Astrocyte (in vitro differentiated cells and primary cell): Measurements from ENCODE around the gene RNF138. TPM values are rescaled to one million over a fixed set of nuclear protein-coding genes. Genes with fewer than 3 reads are reported as not detected.

Source experiments
- DNase-seq: peaks from one replicate; pipeline ENCODE4 v3.0.0-alpha.2; 2010; ENCODE audit warnings: low read depth
- FAIRE-seq: peaks from 2 replicates; lab custom pipeline; 2011; peaks lifted over from hg19 to GRCh38; lab: Jason Lieb, UNC
- H2AFZ ChIP-seq: 2 replicates; pipeline ENCODE4 v1.6.0; 2012; ENCODE audit warnings: low read depth, low read length, inconsistent platforms
- H3K27ac ChIP-seq: 2 replicates; pipeline ENCODE4 v1.5.1; 2011; ENCODE audit warnings: low read depth, low read length, inconsistent platforms
- H3K27me3 ChIP-seq: 2 replicates; pipeline ENCODE4 v1.6.0; 2011; ENCODE audit warnings: low read length, inconsistent platforms; ENCODE audit not compliant: insufficient read depth
- H3K36me3 ChIP-seq: 2 replicates; pipeline ENCODE4 v1.5.1; 2011; ENCODE audit warnings: low read length, inconsistent platforms; ENCODE audit not compliant: insufficient read depth
- H3K4me1 ChIP-seq: 2 replicates; pipeline ENCODE4 v1.5.1; 2011; ENCODE audit warnings: low read length, inconsistent platforms; ENCODE audit not compliant: insufficient read depth
- H3K4me2 ChIP-seq: 2 replicates; pipeline ENCODE4 v1.6.0; 2012; ENCODE audit warnings: low read length, inconsistent platforms
- H3K4me3 ChIP-seq: 2 replicates; pipeline ENCODE4 v1.5.1; 2011; ENCODE audit warnings: low read depth, mild to moderate bottlenecking, low read length, inconsistent platforms; ENCODE audit not compliant: insufficient read depth
- H3K79me2 ChIP-seq: 2 replicates; pipeline ENCODE4 v1.6.0; 2012; ENCODE audit warnings: mild to moderate bottlenecking, low read length, inconsistent platforms; ENCODE audit not compliant: insufficient read depth
- H3K9ac ChIP-seq: 2 replicates; pipeline ENCODE4 v1.6.0; 2012; ENCODE audit warnings: mild to moderate bottlenecking, low read length, inconsistent platforms
- H3K9me3 ChIP-seq: 2 replicates; pipeline ENCODE4 v1.5.1; 2012; ENCODE audit warnings: low read depth, mild to moderate bottlenecking, low read length, inconsistent platforms; ENCODE audit not compliant: insufficient read depth
- H4K20me1 ChIP-seq: 2 replicates; pipeline ENCODE4 v1.6.0; 2012; ENCODE audit warnings: low read length, inconsistent platforms; ENCODE audit not compliant: insufficient read depth
- H3K27ac Mint-ChIP-seq: one replicate; pipeline ENCODE4 v1.8.0; 2021; ENCODE audit warnings: mild to moderate bottlenecking, mixed read lengths; ENCODE audit not compliant: unreplicated experiment
- H3K27me3 Mint-ChIP-seq: one replicate; pipeline ENCODE4 v1.8.0; 2021; ENCODE audit warnings: low read depth, mixed read lengths; ENCODE audit not compliant: unreplicated experiment
- H3K36me3 Mint-ChIP-seq: one replicate; pipeline ENCODE4 v1.8.0; 2021; ENCODE audit warnings: low read depth, mixed read lengths; ENCODE audit not compliant: unreplicated experiment
- H3K4me1 Mint-ChIP-seq: one replicate; pipeline ENCODE4 v1.8.0; 2021; ENCODE audit warnings: low read depth, mixed read lengths; ENCODE audit not compliant: unreplicated experiment
- H3K4me3 Mint-ChIP-seq: one replicate; pipeline ENCODE4 v1.8.0; 2021; ENCODE audit warnings: mild to moderate bottlenecking, moderate library complexity, mixed read lengths; ENCODE audit not compliant: unreplicated experiment
- H3K9me3 Mint-ChIP-seq: one replicate; pipeline ENCODE4 v1.8.0; 2021; ENCODE audit warnings: mild to moderate bottlenecking, mixed read lengths; ENCODE audit not compliant: unreplicated experiment
- EZH2 ChIP-seq: IDR thresholded peaks from 2 replicates; pipeline ENCODE4 v1.6.1; 2012; ENCODE audit warnings: mild to moderate bottlenecking, low read length, inconsistent platforms; ENCODE audit not compliant: insufficient read depth
- total RNA-seq: library from RNA; stranded (reverse); gene quantifications from 2 replicates; pipeline ENCODE4 v1.2.1, GENCODE V29; 2021
- TF ChIP-seq, protein P1 (sequence below): IDR thresholded peaks from 2 replicates; pipeline ENCODE4 v1.5.1; 2011; ENCODE audit warnings: low read depth, mild to moderate bottlenecking, inconsistent platforms, low read length, moderate library complexity; ENCODE audit not compliant: insufficient read depth

RNF138 gene
- total RNA-seq, 1 donor from 2014 or later: 15.4 TPM

GRCh38 chr18:32112826-32113225 lies 21.2 kb downstream of the RNF138 start:
- no peak overlapping the region for H3K4me3 Mint-ChIP-seq
- DNase-seq: no peak
- H3K4me1 Mint-ChIP-seq: no peaks in the 10 kb centered on the region
- Histone ChIP-seq H3K4me2 (no peak overlapping the region), H3K27me3 (no peaks in the 10 kb centered on the region), H3K36me3 (peaks cover 3% of the 10 kb centered on the region), H3K4me1 (no peaks in the 10 kb centered on the region), H3K27ac (no peak overlapping the region), H3K9me3 (no peaks in the 10 kb centered on the region), H3K4me3 (no peak overlapping the region), H2AFZ (no peak overlapping the region), H4K20me1 (peaks cover 20% of the 10 kb centered on the region), H3K79me2 (peaks cover 75% of the 10 kb centered on the region), H3K9ac (no peak overlapping the region)
- FAIRE-seq: no peak
- TF ChIP-seq, protein P1, sequence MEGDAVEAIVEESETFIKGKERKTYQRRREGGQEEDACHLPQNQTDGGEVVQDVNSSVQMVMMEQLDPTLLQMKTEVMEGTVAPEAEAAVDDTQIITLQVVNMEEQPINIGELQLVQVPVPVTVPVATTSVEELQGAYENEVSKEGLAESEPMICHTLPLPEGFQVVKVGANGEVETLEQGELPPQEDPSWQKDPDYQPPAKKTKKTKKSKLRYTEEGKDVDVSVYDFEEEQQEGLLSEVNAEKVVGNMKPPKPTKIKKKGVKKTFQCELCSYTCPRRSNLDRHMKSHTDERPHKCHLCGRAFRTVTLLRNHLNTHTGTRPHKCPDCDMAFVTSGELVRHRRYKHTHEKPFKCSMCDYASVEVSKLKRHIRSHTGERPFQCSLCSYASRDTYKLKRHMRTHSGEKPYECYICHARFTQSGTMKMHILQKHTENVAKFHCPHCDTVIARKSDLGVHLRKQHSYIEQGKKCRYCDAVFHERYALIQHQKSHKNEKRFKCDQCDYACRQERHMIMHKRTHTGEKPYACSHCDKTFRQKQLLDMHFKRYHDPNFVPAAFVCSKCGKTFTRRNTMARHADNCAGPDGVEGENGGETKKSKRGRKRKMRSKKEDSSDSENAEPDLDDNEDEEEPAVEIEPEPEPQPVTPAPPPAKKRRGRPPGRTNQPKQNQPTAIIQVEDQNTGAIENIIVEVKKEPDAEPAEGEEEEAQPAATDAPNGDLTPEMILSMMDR: no peak
- TF ChIP-seq EZH2: no peak
- peaks cover 6% of the 10 kb centered on the region for H3K36me3 Mint-ChIP-seq
- H3K27me3 Mint-ChIP-seq: no peaks in the 10 kb centered on the region
- H3K9me3 Mint-ChIP-seq: no peaks in the 10 kb centered on the region
- H3K27ac Mint-ChIP-seq: no peak overlapping the region

DNA sequence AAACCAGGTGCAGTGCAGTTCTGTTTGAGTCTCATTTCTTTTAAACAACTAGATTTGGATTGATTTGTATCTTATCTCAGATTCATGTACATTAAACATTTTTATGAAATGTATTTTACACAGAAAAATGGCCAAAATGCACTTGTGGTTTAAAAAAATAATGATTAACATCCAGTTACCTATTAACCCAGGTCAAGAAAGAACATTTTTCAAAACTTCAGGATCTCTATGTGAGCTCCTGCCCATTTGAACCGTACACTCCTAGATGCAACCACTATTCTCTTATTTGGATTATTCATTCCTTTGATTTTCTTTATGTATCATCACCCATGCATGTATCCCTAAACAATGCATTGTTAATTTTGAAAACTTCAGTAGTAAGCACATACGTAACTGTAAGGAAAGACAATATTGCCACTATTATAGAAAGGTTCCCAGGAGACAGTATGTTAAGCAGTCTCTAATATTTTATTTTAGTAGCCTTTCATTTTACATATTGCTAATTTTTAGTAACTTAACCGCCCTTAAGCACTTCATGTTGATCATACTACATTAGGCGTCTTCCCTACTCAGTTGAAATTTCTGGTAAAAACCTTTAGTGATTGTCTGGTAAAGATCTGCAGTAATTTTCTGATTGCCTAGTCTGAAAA lies 22.7 kb downstream of the RNF138 start:
- H3K27me3 ChIP-seq: no peaks in the 10 kb centered on the region
- no peaks in the 10 kb centered on the region for H3K9me3 Mint-ChIP-seq
- peaks cover 3% of the 10 kb centered on the region for H3K36me3 ChIP-seq
- no peak overlapping the region for H3K4me3 Mint-ChIP-seq
- no peak overlapping the region for H3K27ac ChIP-seq
- H3K4me1 Mint-ChIP-seq: no peaks in the 10 kb centered on the region
- H4K20me1 ChIP-seq: peaks cover 16% of the 10 kb centered on the region
- peaks cover 60% of the 10 kb centered on the region for H3K79me2 ChIP-seq
- H3K36me3 Mint-ChIP-seq: peaks cover 6% of the 10 kb centered on the region
- H3K9me3 ChIP-seq: no peaks in the 10 kb centered on the region
- no peaks in the 10 kb centered on the region for H3K27me3 Mint-ChIP-seq
- no peak for TF ChIP-seq EZH2
- TF ChIP-seq, protein P1: no peak
- no peak for FAIRE-seq
- H2AFZ ChIP-seq: no peak overlapping the region
- no peak for DNase-seq
- no peak overlapping the region for H3K4me2 ChIP-seq
- no peak overlapping the region for H3K4me3 ChIP-seq
- no peaks in the 10 kb centered on the region for H3K4me1 ChIP-seq
- no peak overlapping the region for H3K27ac Mint-ChIP-seq
- no peak overlapping the region for H3K9ac ChIP-seq

DNA sequence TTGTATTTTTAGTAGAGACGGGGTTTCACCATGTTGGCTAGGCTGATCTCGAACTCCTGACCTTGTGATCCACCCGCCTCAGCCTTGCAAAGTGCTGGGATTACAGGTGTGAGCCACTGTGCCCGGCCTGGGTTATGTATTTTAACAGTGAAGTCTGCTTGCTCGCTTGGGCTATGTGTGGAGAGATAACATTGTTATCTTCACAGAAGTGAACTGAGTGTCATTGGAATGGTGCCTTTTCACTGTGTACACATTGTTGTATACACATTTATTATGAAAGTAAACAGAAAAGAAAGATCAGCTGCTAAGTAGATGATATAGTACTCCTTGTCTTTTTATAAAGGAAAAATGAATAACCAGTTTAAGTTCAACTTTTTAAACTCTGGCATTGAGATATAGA lies 30.4 kb downstream of the RNF138 start:
- no peaks in the 10 kb centered on the region for H3K36me3 Mint-ChIP-seq
- no peak for FAIRE-seq

More for the DNA sequence above, 30.4 kb downstream of the RNF138 start:
- no peaks in the 10 kb centered on the region for H3K4me1 ChIP-seq
- Mint-ChIP-seq H3K9me3 (no peaks in the 10 kb centered on the region), H3K4me3 (no peak overlapping the region), H3K27ac (no peak overlapping the region), H3K27me3 (no peaks in the 10 kb centered on the region), H3K4me1 (no peaks in the 10 kb centered on the region)
- no peak for TF ChIP-seq EZH2
- TF ChIP-seq, protein P1: no peak
- no peaks in the 10 kb centered on the region for H3K27me3 ChIP-seq
- H3K9ac ChIP-seq: no peak overlapping the region
- no peak overlapping the region for H2AFZ ChIP-seq
- DNase-seq: no peak
- H3K4me3 ChIP-seq: no peak overlapping the region
- no peaks in the 10 kb centered on the region for H3K9me3 ChIP-seq
- H3K27ac ChIP-seq: no peak overlapping the region
- H3K36me3 ChIP-seq: peaks cover 3% of the 10 kb centered on the region
- peaks cover 4% of the 10 kb centered on the region for H4K20me1 ChIP-seq
- H3K79me2 ChIP-seq: peaks cover 7% of the 10 kb centered on the region
- H3K4me2 ChIP-seq: no peak overlapping the region
